Measurements from ENCODE around the gene P2RX4.
"Not testable (repeated sequence)": the region's sequence is repeated elsewhere in the genome, so short reads cannot be mapped to it uniquely, and the experiment has no call there.

Gene P2RX4

DNA sequence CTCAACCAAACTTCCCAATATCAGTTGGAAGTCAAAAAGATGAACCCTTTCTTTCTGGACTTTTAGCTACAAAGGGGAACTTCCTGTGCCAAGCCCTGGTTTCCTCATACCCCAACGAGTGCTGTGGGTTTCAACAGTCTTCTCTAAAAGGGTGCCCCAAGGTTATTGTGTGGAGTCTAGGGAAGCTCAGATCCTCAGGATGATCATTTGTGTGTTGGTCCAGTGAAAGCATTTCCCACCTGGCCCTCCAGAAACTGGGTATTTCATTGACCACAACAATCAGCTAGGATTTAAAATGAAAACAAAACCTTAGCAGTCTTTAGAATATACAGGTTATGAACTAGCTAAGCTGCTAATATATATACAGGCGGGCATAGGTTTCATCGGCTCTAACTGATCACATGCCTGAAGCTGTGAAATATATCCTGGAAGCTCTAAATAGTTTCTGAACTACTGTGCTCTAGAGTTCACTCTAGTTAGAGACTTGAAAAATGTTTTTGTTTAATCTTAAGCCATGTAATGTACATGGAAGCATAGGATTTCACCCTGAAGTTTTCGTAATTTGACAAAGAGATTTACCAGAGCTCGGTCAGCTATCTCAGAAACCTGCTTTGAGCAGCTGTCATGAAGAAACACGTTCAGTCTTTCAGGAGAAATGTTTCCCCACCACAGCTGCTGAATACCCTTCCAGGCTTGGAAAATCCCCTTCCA lies 29.6 kb downstream of the P2RX4 start:
- DNase-seq (ENCODE audit: low read depth in 1 of 2, low spot score in 1 of 2) = no peak

DNA sequence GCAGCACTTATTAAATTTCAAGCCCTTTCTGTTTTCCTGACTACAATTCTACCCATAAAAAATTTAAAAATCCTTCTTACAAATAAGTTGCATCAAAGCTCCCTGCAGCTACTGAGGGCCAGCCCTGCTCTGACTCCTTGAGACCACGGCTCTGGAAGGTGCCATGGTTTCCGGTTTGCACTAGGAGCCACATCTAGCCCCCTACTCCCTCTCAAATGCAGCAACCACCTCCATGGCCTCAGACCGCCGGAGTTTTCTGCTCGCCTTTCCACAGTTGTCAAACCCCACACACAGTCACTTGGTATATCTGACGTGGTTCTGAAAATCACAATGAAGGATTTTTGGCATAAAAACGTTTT lies 30.1 kb downstream of the P2RX4 start:
- DNase-seq (ENCODE audit: low read depth in 1 of 2, low spot score in 1 of 2) = no peak

DNA sequence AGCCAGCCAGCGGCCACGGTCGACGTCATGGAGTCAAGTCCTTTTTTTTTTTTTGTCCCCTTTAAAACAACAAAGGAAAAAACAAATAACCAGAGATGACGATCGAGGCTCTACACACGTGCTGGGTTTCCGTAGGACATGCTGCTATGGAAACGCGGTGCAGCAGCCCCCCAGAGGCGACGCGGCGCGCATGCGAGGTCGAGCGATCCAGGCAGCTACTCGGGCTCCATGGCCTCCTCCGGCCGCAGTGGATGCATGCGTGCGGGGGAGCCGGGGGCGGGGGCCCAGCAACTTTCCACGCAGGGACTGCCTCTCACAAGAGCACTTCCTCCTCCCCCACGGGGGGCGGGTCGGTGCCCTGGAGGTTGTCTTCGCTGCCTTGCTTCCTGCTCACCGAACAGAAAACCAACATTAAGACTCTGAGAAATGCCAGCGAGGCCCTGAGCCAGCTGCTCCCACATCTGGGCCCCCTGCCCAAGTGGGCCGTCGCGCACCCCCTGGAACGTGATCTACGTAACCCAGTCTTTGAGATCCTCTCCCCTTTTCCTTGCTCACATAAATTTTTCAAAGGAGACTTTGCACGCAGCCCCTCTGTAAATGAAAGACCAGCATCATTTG lies 30.7 kb downstream of the P2RX4 start:
- DNase-seq (ENCODE audit: low read depth in 1 of 2, low spot score in 1 of 2) = peak; percentile 54 to 65

DNA sequence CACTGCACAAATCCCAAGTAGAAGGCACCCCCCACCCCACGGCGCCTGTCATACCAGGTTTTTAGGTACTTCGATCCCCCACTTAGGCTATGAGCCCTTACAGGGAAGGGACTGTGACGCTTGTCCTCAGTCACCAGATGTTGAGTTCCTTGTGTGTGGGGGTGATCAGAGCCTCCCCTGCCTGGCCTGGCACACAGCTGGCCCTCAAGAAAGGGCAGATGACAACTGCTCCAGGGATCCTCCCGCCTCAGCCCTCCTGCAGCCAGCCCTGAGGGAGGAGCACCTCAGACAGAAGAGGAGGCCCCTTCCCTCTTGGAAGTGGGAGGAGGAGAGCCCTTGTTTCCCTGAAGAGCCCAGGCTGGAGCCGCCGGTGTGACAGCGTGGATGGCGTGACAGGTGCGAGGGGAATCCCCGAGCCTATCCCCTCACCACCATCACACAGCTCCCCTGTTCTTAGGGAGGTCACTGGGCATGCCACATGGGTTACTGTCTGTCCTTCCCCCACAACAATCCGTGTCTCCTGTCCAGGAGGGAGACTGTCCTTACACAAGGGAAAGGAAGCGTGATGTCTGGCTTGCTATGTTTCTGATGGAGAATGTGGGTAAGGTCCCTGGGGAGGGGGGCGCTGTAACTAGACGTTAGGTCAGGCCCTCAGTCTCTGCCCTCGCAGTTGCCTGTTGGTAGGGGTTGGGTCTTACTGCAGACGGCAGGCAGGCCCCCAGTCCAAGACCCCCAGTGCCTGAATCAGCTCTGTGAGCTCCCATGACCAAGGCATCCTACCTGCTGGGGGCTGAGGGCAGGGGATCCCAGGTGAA lies 31.4 kb downstream of the P2RX4 start:
- no peak for DNase-seq (ENCODE audit: low read depth in 1 of 2, low spot score in 1 of 2)

DNA sequence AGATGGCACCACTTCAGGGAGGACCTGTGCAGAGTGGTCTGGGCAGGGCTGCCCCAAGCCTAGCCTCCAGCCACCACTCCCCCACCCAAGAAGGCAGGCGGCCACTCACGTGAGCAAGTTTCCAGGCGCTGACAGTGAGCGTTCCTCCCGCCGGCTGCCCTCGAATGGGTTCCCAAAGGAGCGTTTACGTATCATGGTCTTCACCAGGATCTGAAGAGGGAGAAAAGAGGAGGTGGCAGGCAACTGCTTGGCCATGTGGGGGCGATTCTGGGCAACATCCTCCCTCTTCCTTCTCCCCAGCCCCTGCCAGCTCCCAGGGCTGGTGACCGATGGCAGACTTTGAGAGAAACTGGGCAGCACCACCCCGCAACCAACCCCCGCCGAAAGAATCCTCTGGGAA lies 35.1 kb downstream of the P2RX4 start:
- DNase-seq (ENCODE audit: low read depth in 1 of 2, low spot score in 1 of 2) = no peak

DNA sequence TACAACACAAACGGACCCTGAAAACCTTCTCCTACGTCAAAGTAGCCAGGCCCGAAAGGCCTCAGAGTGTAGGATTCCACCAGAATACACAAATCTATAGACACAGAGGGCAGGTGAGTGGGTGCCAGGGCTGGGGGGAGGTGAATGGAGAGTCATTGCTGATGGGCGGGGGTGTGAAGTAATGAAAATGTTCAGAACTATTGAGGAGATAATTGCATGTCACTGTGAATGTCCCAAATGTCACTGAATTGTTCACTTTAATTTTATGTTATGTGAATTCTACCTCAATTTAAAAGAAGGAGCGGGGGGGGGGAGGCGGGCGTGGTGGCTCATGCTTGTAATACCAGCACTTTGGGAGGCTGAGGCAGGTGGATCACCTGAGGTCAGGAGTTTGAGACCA lies 36.0 kb downstream of the P2RX4 start:
- no peak for DNase-seq (ENCODE audit: low read depth in 1 of 2, low spot score in 1 of 2)

DNA sequence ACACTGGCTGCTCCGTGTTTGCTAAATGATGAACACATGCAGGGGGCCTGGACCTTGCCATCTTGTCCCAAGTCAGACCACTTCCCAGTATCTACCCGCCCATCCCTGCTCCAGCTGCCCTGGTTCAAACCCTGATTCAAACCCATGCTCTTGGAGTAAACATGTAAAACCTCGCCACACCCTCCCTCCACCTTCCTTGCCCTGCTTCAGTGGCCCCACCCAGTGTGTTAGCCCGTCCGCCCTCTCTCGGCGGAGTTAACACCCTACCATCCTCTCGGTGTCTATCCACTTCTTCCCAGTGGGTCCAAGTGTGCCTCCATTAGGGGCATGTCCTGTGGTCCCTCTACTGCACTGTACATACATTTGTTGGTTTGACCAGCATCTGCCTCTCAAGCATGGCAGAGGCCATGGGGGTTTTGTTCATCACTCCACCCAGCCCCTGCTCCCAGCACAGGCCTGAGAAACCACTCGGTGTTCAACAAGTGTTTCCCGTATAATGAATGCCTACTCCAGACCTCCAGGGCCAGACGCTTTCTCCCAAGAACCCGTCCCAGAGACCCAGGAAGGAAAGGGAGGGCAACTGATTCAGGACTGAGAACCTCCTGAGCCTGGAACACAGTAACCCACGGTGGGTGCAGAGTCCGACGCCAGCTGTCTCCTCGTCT lies 37.1 kb downstream of the P2RX4 start:
- DNase-seq (ENCODE audit: low read depth in 1 of 2, low spot score in 1 of 2) = no peak

DNA sequence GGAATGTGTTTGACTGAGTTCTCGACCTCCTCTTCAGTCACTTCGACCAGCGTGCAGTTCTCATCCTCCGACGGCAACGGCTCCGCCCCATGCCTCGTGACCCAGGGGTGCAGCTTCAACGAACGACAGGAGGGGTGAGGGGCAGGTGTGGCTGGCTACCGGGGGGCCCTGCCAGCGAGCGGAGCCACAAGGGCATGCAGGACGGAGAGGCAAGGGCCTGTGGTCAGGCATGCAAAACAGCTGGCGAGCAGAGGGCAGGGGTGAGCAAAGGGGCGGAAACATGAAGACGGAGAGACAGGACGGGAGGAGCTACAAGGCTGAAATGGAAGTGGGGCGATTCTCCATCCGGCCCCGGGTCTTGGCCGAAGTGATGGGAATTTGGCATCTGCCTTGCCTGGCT lies 38.7 kb downstream of the P2RX4 start:
- DNase-seq (ENCODE audit: low read depth in 1 of 2, low spot score in 1 of 2) = no peak

DNA sequence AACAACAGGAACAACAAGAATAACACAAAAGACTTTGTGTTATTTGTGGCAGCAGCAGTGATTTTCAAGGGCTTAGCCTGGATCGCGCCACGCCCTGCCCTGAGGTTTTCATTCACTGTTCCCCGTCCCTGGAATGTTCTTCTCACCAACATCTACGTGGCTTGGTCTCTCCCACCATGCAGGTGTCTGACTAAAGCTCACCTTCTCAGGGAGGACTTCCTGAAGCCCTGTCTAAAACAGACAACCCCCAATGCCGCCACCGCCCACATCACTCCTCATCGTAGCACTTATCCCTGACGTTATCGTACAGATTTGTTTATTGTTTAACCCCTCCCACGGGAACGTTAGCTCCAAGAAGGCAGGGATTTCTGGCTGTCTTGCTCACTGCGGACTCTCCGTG lies 40.4 kb downstream of the P2RX4 start:
- DNase-seq (ENCODE audit: low read depth in 1 of 2, low spot score in 1 of 2) = no peak

DNA sequence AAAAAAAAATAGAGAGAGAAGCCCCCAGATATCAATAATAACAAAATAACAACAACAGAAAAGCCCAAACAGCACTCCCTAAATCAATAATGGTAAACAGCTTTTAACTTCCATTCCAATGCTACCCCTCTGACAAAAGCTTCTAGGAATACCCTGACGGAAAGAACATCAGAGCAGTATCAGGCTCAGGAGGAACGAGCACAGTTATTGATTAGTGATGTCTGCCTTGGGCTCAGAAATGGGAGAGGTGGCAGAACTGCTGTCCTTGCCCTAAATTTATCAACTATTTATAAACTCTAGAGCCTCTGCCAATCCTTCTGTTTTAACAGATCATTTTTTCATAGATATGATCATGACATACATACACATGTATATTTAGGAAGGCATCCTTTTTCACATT lies 41.9 kb downstream of the P2RX4 start:
- DNase-seq (ENCODE audit: low read depth in 1 of 2, low spot score in 1 of 2) = no peak

DNA sequence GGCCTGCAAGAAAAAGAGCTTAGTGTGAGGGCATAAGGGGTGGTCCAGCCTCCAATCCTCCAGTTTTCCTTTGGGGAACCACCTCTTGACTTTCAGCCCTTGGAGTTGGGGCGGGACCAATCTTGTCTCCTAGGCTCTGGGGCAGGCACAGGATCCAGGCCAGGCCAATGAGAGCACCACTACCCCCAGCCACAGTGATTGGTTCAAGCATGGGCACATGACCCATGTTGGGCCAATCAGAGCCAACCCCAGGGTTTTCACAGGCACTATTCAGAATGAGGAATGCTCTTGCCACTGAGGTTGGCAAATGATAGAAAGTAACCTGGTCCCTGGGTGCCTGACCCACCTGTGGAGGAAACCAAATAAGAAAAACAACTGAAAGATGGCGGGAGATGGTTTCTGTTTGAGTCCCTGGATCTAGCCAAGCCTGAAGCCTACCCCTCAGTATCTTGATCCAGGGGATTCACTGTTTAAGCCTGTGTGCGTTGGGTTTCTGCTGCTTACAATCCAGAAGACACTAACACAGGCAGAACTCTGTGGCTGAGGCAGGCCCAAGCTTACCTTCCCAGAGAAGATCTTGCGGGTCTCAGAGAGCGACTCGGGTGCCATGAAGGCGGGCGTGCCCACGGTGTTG lies 42.9 kb downstream of the P2RX4 start:
- DNase-seq (ENCODE audit: low read depth in 1 of 2, low spot score in 1 of 2) = no peak

DNA sequence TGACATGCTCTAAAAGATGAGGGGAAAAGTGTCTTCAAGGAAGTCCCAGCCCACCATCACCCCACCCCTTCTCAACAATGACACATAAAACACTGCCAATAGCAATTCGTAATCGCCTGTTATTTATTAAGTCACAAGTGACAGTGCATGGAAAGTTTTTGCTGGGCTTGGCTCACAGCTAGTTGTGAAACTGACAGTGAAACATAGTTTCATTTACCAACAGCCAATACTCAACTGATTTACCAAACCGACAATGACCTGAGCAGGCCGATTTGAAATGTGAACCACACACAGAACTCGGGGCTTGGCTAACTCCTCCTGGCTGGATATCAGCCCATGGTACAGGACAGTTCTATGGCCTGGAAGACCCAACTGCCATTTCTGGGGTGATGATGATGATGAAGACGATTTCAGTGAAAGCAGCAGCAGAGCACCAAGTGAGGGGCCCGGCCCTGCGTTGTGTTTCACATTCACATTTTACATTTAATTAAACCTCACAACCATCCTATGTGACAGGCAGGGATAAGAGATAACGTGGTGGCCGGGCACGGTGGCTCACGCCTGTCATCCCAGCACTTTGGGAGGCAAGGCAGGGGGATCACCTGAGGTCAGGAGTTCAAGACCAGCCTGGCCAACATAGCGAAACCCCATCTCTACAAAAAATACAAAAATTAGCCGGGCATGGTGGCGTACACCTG lies 43.9 kb downstream of the P2RX4 start:
- no peak for DNase-seq (ENCODE audit: low read depth in 1 of 2, low spot score in 1 of 2)

DNA sequence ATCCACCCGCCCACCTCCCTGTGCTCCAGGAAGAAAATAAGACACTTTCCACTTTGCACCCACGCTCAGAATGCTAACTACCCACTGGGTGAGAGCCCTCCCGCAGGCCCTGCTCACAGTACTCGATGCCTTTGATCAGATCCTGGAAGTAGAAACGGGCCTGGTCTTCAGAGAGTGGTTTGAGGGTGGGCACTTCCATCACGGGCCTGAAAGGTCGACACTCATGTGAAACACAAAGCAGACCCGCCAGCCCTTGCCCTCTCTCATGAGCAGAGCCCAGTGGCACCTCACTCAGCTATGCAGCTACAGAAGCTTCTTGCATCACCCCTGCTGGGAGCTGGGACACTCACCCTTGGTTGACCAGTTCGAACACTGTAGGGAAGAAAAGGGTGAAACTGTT lies 45.5 kb downstream of the P2RX4 start:
- DNase-seq (ENCODE audit: low read depth in 1 of 2, low spot score in 1 of 2) = no peak

DNA sequence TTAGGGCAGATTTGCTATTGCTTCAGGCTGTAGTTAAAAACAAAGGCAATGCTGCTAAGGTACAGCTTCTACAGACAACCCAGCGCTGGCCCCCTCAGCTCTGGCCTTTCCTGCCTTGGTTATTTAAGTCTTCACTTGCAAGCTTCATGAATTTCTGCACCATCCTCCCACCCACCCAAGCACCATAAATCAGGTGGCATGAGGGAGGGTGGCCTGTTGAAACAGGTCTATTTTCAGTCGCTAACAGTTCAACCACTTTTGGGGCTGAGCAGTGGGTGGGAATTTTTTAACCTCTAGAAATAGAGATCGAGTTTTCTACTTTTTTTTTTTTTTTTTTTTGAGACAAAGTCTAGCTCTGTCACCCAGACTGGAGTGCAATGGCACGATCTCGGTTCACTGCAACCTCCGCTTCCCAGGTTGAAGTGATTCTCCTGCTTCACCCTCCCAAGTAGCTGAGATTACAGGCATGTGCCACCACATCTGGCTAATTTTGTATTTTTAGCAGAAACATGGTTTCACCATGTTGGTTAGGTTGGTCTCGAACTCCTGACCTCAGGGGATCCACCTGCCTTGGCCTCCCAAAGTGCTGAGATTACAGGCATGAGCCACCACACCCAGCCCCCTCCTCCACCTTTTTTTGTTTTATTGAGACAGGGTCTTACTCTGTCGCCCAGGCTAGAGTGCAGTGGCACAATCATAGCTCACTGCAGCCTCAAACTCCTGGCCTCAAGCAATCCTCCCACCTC lies 47.9 kb downstream of the P2RX4 start:
- not testable (repeated sequence) for DNase-seq (ENCODE audit: low read depth in 1 of 2, low spot score in 1 of 2)

DNA sequence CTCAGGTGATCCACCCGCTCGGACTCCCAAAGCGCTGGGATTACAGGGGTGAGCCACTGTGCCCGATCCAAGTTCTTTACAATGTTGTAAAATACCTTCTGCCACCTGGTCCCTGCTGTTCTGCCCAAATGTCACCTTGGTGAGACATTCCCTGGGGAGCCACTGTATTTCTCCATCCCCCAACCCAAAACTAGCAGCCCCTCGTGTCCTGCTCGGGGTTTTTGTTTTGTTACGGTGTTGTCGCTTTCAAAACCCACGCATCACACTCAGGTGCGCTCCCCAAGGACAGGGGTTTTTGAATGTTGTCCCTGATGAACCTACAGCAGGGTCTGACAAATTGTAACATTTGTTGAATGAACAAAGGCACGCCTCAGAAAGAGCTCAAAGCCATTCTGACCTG lies 49.1 kb downstream of the P2RX4 start:
- DNase-seq (ENCODE audit: low read depth in 1 of 2, low spot score in 1 of 2) = no peak

DNA sequence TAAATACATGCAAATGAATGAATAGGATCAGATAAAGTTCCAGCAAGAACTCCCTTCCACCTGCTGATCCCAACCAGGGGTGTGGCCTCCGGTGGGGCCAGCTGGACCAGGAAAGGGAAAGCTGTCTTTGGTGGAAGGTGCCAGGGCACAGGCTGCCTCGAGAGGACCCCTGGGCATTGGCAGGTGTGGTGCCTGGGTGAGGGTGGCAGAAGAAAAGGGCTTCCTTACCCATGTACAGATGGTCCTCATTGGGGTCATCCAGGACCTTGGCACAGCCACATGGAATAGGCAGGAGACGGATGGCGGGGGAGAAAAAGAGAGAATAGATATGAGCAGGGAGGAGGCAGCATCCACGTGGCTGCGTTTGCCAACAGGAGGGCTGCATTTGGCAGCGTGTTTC lies 50.2 kb downstream of the P2RX4 start:
- no peak for DNase-seq (ENCODE audit: low read depth in 1 of 2, low spot score in 1 of 2)

DNA sequence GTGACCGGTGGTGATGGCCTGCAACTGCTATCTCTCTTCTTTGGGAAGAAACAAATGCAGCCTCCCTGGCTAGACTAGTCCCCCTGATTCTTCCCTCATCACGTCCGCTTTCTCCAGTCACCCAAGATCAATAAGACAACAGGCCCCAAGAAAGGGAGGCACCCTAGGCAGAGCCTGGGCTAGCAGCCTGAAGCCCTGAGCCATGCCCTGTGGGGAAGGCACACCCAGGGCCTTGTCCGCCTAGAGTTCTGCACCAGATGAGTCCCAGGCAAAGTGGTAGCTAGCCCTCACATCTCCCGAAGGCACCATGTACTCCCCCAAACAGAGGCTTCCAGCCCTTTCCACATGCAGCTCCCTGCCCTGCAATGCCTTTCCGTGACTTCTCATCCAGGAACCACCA lies 51.5 kb downstream of the P2RX4 start:
- no peak for DNase-seq (ENCODE audit: low read depth in 1 of 2, low spot score in 1 of 2)

DNA sequence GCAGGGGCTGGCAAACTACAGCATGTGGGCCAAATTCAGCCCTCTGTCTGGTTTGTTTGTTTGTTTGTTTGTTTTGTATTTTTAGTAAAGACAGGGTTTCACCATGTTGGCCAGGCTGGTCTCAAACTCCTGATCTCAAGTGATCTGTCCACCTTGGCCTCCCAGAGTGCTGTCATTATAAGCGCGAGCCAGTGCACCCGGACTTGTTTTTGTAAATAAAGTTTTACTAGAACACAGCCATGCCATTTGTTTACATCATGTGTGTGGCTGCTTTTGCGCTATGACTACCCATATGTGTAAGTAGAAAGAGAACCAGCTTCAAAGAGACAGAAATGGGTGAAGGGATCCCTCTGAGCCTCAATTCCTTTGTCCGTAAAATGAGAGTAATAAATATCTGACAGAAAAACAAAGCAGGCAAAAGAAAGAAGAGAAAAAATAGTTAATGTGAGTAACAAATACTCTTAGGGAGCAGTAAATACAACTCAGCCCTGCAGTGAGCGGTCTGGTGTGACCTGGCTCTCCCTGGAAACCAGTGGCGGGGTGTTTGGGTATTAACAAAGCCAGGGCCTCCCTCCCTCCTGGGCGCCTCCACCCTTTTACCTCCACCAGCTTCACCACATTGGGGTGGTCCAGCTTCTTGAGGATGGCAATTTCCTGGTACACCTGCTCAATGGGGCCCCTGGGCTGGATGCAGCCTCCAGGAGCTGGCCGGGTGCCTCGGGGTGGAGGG lies 53.4 kb downstream of the P2RX4 start:
- no peak for DNase-seq (ENCODE audit: low read depth in 1 of 2, low spot score in 1 of 2)

DNA sequence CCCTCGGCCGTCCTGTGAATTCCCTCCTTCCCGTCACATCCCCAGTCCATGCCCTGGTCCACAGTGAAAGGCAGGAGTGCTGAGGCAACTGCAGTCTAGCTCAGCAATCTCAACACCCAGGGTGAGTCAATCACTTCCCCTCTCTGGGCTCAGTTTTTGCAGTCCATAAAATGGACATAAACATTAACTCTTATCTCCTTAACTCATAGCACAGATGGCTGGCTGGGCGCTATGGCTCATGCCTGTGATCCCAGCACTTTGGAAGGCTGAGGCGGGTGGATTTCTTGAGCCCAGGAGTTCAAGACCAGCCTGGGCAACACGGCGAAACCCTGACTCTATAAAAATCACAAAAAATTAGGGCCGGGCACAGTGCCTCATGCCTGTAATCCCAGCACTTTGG lies 54.2 kb downstream of the P2RX4 start:
- no peak for DNase-seq (ENCODE audit: low read depth in 1 of 2, low spot score in 1 of 2)

Measured in activated CD4-positive, alpha-beta T cell treated with anti-CD3 and anti-CD28 coated beads, Interleukin-2, amount 50 U/mL, for 24 hours (primary cell).